ENCODE data around the gene LRRFIP1. TPM values are rescaled to one million over a fixed set of nuclear protein-coding genes. Genes with fewer than 3 reads are reported as not detected.

The LRRFIP1 gene
- polyA plus RNA-seq, 1 of the 3 experiments (the other 2 are of a cell fraction), result 47.3 TPM

DNA sequence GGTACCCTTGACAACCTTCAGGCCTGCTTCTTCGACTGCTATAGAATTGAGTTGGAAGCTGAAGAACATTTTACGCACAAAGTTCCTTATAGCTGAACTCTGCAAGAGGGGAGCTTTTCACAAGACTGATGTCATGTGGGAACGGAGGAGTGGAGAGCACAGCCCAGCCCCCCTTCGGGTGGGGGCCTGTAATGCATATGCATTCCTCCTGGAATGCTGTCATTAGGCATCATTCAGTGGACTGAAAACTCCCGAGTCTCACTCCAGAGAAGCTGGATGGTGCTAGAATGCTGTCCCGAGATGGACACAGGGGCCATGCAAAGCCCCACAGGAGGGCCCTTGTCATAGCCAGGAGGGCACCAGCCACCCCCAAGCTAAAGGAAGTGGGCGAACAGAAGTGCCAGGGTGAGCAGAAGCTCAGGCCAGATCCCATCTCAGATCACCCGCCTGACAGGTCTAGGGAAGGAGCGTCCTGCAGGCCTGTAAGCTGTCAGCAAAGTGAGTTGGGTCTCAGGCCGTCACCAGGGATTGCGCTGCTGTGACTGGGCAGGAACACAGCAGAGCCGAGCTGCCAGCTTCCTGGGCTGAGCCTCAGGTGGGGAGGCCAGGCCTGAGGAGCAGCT, 127.3 kb downstream of the LRRFIP1 start (continued):
- TF ChIP-seq, protein P1, sequence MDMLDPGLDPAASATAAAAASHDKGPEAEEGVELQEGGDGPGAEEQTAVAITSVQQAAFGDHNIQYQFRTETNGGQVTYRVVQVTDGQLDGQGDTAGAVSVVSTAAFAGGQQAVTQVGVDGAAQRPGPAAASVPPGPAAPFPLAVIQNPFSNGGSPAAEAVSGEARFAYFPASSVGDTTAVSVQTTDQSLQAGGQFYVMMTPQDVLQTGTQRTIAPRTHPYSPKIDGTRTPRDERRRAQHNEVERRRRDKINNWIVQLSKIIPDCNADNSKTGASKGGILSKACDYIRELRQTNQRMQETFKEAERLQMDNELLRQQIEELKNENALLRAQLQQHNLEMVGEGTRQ (IDR thresholded peaks at IDR 0.05; ENCODE audit: borderline replicate concordance, low read depth, low read length), result no peak
- TF ChIP-seq, protein P2, sequence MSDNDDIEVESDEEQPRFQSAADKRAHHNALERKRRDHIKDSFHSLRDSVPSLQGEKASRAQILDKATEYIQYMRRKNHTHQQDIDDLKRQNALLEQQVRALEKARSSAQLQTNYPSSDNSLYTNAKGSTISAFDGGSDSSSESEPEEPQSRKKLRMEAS (IDR thresholded peaks at IDR 0.05; ENCODE audit: low read depth), result no peak
- no peak for TF ChIP-seq GABPA (IDR thresholded peaks at IDR 0.05; ENCODE audit: low read depth)

DNA sequence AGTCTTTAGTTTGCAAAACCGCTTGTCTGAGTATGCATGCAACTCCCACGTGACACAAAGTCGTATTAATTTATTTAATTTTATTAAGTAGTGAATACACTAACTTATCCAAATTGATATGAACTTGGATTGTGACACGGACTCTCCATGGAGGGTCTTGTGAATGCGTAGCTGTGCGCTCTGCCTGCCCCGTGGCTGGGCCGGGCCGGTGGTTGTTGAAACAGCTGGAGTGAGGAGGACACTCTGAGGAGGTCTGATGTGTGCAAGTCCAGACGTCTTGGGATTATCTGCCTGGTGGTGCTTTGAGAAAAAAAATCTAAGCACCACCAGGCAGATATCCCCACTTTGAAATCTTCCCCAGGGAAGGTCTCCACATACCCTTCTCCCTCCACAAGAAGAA, 130.2 kb downstream of the LRRFIP1 start:
- Histone ChIP-seq H3K9me2 (no peaks in the 10 kb centered on the region), H3K4me2 (no peak overlapping the region), H3K36me3 (replicated peaks in 1 of 2; ENCODE audit: control insufficient read depth in 1 of 2, insufficient read depth in 2 of 2, low read length in 1 of 2) (peaks cover 88 to 93% of the 10 kb centered on the region in 2 experiments), H4K20me1 (ENCODE audit: insufficient read depth) (no peaks in the 10 kb centered on the region), H3K9me3 (no peaks in the 10 kb centered on the region), H3K4me1 (ENCODE audit: control insufficient read depth in 1 of 2, insufficient read depth in 2 of 2, low read depth in 1 of 2, low read length in 1 of 2) (no peaks in the 10 kb centered on the region), H3F3A (replicated peaks; ENCODE audit: insufficient read depth) (peaks cover 13% of the 10 kb centered on the region), H3K9ac (no peak overlapping the region), H3K27ac (ENCODE audit: low read depth in 2 of 2, low read length in 1 of 2) (no peak overlapping the region), H3K27me3 (ENCODE audit: insufficient read depth) (no peaks in the 10 kb centered on the region), H3K4me3 (ENCODE audit: low read depth in 2 of 2, low read length in 1 of 2) (no peak overlapping the region), H3K79me2 (ENCODE audit: insufficient read depth) (peaks cover 23% of the 10 kb centered on the region), H2AFZ (ENCODE audit: low read depth) (no peak overlapping the region)
- TF ChIP-seq NRF1 (IDR thresholded peaks at IDR 0.05; ENCODE audit: low read depth, low read length) (no peak), JUND (IDR thresholded peaks at IDR 0.05) (no peak), FOSL2 (IDR thresholded peaks at IDR 0.05; ENCODE audit: borderline replicate concordance, low read depth) (no peak), TAF1 (IDR thresholded peaks at IDR 0.05; ENCODE audit: borderline replicate concordance, low read depth, low read length) (no peak), SIN3A (IDR thresholded peaks at IDR 0.05; ENCODE audit: borderline replicate concordance, low read depth, low read length) (no peak), YY1 (IDR thresholded peaks at IDR 0.05; ENCODE audit: low read depth) (no peak), ELF1 (IDR thresholded peaks at IDR 0.05) (no peak), RCOR1 (IDR thresholded peaks at IDR 0.05; ENCODE audit: low read length) (no peak), RFX5 (IDR thresholded peaks at IDR 0.05; ENCODE audit: low read length) (no peak), RXRA (IDR thresholded peaks at IDR 0.05; ENCODE audit: borderline replicate concordance, low read depth) (no peak), FOXM1 (IDR thresholded peaks at IDR 0.05; ENCODE audit: low read depth) (no peak), TCF12 (IDR thresholded peaks at IDR 0.05) (no peak), MXI1 (IDR thresholded peaks at IDR 0.05; ENCODE audit: low read depth, low read length) (no peak)
- TF ChIP-seq, protein P3, sequence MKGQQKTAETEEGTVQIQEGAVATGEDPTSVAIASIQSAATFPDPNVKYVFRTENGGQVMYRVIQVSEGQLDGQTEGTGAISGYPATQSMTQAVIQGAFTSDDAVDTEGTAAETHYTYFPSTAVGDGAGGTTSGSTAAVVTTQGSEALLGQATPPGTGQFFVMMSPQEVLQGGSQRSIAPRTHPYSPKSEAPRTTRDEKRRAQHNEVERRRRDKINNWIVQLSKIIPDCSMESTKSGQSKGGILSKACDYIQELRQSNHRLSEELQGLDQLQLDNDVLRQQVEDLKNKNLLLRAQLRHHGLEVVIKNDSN (IDR thresholded peaks at IDR 0.05; ENCODE audit: borderline replicate concordance, low read depth), result no peak
- TF ChIP-seq, protein P4, sequence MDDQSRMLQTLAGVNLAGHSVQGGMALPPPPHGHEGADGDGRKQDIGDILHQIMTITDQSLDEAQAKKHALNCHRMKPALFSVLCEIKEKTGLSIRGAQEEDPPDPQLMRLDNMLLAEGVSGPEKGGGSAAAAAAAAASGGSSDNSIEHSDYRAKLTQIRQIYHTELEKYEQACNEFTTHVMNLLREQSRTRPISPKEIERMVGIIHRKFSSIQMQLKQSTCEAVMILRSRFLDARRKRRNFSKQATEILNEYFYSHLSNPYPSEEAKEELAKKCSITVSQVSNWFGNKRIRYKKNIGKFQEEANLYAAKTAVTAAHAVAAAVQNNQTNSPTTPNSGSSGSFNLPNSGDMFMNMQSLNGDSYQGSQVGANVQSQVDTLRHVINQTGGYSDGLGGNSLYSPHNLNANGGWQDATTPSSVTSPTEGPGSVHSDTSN (IDR thresholded peaks at IDR 0.05), result no peak
- TF ChIP-seq, protein P5, sequence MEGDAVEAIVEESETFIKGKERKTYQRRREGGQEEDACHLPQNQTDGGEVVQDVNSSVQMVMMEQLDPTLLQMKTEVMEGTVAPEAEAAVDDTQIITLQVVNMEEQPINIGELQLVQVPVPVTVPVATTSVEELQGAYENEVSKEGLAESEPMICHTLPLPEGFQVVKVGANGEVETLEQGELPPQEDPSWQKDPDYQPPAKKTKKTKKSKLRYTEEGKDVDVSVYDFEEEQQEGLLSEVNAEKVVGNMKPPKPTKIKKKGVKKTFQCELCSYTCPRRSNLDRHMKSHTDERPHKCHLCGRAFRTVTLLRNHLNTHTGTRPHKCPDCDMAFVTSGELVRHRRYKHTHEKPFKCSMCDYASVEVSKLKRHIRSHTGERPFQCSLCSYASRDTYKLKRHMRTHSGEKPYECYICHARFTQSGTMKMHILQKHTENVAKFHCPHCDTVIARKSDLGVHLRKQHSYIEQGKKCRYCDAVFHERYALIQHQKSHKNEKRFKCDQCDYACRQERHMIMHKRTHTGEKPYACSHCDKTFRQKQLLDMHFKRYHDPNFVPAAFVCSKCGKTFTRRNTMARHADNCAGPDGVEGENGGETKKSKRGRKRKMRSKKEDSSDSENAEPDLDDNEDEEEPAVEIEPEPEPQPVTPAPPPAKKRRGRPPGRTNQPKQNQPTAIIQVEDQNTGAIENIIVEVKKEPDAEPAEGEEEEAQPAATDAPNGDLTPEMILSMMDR (IDR thresholded peaks at IDR 0.05), result no peak
- TF ChIP-seq, protein P2 (IDR thresholded peaks at IDR 0.05; ENCODE audit: low read depth), result no peak
- POLR2A ChIA-PET, result no interaction called here
- CTCF ChIA-PET, result interaction anchor here (0.9 to 2.7 kb wide), 5 partner anchors 9 to 85 kb away, joined by 3 to 9 read pairs (median 3); no protein-coding TSS in a partner anchor
- DNase-seq, result no peak
- 96% methylated on average over 10 of the region's 10 CpGs for WGBS (ENCODE audit: low lambda C conversion rate)

Measured in SK-N-SH (cell line).